Mesodermal cell (in vitro differentiated cells): Measurements from ENCODE around the gene OVAAL.
"Not testable (repeated sequence)": the region's sequence is repeated elsewhere in the genome, so short reads cannot be mapped to it uniquely, and the experiment has no call there.

Source experiments
- H3K27ac ChIP-seq: 2 replicates; pipeline ENCODE4 v1.7.0; 2013; ENCODE audit warnings: mild to moderate bottlenecking, low read depth, low read length, moderate library complexity; ENCODE audit not compliant: severe bottlenecking
- H3K36me3 ChIP-seq: 2 replicates; pipeline ENCODE4 v1.7.1; 2013; ENCODE audit warnings: mild to moderate bottlenecking, low read length, moderate library complexity; ENCODE audit not compliant: control insufficient read depth, insufficient read depth
- H3K4me1 ChIP-seq: one replicate; pipeline ENCODE4 v1.7.1; 2013; ENCODE audit warnings: mild to moderate bottlenecking, low read length; ENCODE audit not compliant: insufficient read depth, control insufficient read depth, poor library complexity, severe bottlenecking
- H3K4me3 ChIP-seq: 2 replicates; pipeline ENCODE4 v1.7.0; 2013; ENCODE audit warnings: low read length, control low read depth, mild to moderate bottlenecking; ENCODE audit not compliant: insufficient read depth, poor library complexity, severe bottlenecking; ENCODE audit errors: extremely low read depth
- H3K9me3 ChIP-seq: 2 replicates; pipeline ENCODE4 v1.7.1; 2013; ENCODE audit warnings: mild to moderate bottlenecking, low read length, moderate library complexity; ENCODE audit not compliant: control insufficient read depth
- WGBS, 2 experiments: methylation state at CpG; one replicate each; pipeline ENCODE4 v1.1.5; 2013; ENCODE audit warnings: missing lambda C conversion rate in 2 of 2; ENCODE audit not compliant: insufficient coverage in 2 of 2; 5-methylcytosine and 5-hydroxymethylcytosine counted together

The OVAAL gene

GRCh38 chr1:180540697-180541594, 17.8 kb upstream of the OVAAL start:
- no peak overlapping the region for H3K4me3 ChIP-seq
- H3K4me1 ChIP-seq = peaks cover 8% of the 10 kb centered on the region
- WGBS, 2 experiments = 89 to 92% methylated on average over 7 to 9 of the region's 14 CpGs
- no peak overlapping the region for H3K27ac ChIP-seq
- no peaks in the 10 kb centered on the region for H3K36me3 ChIP-seq
- no peaks in the 10 kb centered on the region for H3K9me3 ChIP-seq

GRCh38 chr1:180542113-180542837, 16.5 kb upstream of the OVAAL start:
- Histone ChIP-seq H3K9me3 (no peaks in the 10 kb centered on the region), H3K4me3 (no peak overlapping the region), H3K4me1 (peaks cover 8% of the 10 kb centered on the region), H3K27ac (peak overlapping the region; percentile 3), H3K36me3 (no peaks in the 10 kb centered on the region)
- WGBS, 2 experiments = 51 to 55% methylated on average over 5 to 6 of the region's 9 CpGs

GRCh38 chr1:180542838-180543145, 16.0 kb upstream of the OVAAL start:
- no peak overlapping the region for H3K4me3 ChIP-seq
- no peaks in the 10 kb centered on the region for H3K9me3 ChIP-seq
- no peak overlapping the region for H3K27ac ChIP-seq
- no peaks in the 10 kb centered on the region for H3K36me3 ChIP-seq
- H3K4me1 ChIP-seq = peaks cover 8% of the 10 kb centered on the region
- WGBS, 2 experiments = 71 to 80% methylated on average over 1 of the region's 2 CpGs

GRCh38 chr1:180544050-180544449, 14.7 kb upstream of the OVAAL start:
- Histone ChIP-seq H3K4me3 (no peak overlapping the region), H3K4me1 (peaks cover 8% of the 10 kb centered on the region), H3K9me3 (no peaks in the 10 kb centered on the region), H3K36me3 (no peaks in the 10 kb centered on the region), H3K27ac (no peak overlapping the region)
- WGBS, 2 experiments = 86 to 87% methylated on average over 4 of the region's 4 CpGs

- Histone ChIP-seq H3K9me3 (no peaks in the 10 kb centered on the region), H3K36me3 (no peaks in the 10 kb centered on the region), H3K4me1 (peaks cover 8% of the 10 kb centered on the region), H3K27ac (no peak overlapping the region), H3K4me3 (no peak overlapping the region)
- 100% methylated on average over 1 of the region's 1 CpG; no CpG with 5 or more reads in 1 of the 2 experiments for WGBS, 2 experiments
Observed at GRCh38 chr1:180545991-180546390, 12.8 kb upstream of the OVAAL start.

- 90% methylated on average over 5 of the region's 7 CpGs for WGBS, 2 experiments
- Histone ChIP-seq H3K27ac (no peak overlapping the region), H3K4me1 (no peaks in the 10 kb centered on the region), H3K4me3 (no peak overlapping the region), H3K36me3 (no peaks in the 10 kb centered on the region), H3K9me3 (no peaks in the 10 kb centered on the region)
Observed at GRCh38 chr1:180548686-180549317, 10.0 kb upstream of the OVAAL start.

GRCh38 chr1:180549770-180550169, 9.0 kb upstream of the OVAAL start:
- H3K9me3 ChIP-seq, H3K27ac ChIP-seq, H3K4me3 ChIP-seq, H3K36me3 ChIP-seq, H3K4me1 ChIP-seq: not testable (repeated sequence)
- WGBS, 2 experiments = 86 to 92% methylated on average over 6 of the region's 8 CpGs

GRCh38 chr1:180550241-180550640, 8.5 kb upstream of the OVAAL start:
- Histone ChIP-seq H3K4me1 (no peaks in the 10 kb centered on the region), H3K27ac (no peak overlapping the region), H3K9me3 (no peaks in the 10 kb centered on the region), H3K4me3 (no peak overlapping the region), H3K36me3 (no peaks in the 10 kb centered on the region)
- WGBS, 2 experiments = 100% methylated on average over 1 to 2 of the region's 3 CpGs

- Histone ChIP-seq H3K36me3 (no peaks in the 10 kb centered on the region), H3K27ac (no peak overlapping the region), H3K4me3 (no peak overlapping the region), H3K4me1 (no peaks in the 10 kb centered on the region), H3K9me3 (no peaks in the 10 kb centered on the region)
- WGBS, 2 experiments = 92 to 100% methylated on average over 1 of the region's 1 CpG
Observed at GRCh38 chr1:180551997-180552396, 6.8 kb upstream of the OVAAL start.

- H3K4me1 ChIP-seq, H3K27ac ChIP-seq, H3K36me3 ChIP-seq, H3K9me3 ChIP-seq, H3K4me3 ChIP-seq: not testable (repeated sequence)
- WGBS, 2 experiments = 67 to 100% methylated on average over 1 to 2 of the region's 2 CpGs
Observed at GRCh38 chr1:180553046-180553445, 5.7 kb upstream of the OVAAL start.

- H3K4me3 ChIP-seq = no peak overlapping the region
- H3K4me1 ChIP-seq = no peaks in the 10 kb centered on the region
- no peak overlapping the region for H3K27ac ChIP-seq
- H3K36me3 ChIP-seq = no peaks in the 10 kb centered on the region
- no peaks in the 10 kb centered on the region for H3K9me3 ChIP-seq
Observed at GRCh38 chr1:180555411-180555810, 3.4 kb upstream of the OVAAL start.
